ENCODE results near the gene PLB1.

DNA sequence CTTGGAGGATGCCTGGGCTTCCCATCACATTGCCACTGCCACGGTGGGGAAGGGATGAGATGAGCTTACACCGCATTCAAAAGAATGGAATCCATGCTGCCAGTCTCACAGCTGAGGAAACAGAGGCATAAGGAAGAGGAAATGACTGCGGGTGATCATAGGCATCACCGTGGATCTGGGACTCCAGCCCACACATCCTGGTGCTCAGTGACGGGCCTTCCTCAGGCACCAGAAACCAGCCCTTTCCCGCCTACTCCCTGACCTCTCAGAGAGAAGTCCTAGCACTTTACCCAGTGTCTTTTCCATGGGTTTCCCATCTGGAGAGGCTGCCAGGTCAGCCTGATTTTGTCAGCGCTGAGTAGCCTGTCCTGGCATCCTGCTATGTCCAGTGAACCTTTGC is 5.3 kb upstream of the PLB1 start:
- TF ChIP-seq, protein P1, sequence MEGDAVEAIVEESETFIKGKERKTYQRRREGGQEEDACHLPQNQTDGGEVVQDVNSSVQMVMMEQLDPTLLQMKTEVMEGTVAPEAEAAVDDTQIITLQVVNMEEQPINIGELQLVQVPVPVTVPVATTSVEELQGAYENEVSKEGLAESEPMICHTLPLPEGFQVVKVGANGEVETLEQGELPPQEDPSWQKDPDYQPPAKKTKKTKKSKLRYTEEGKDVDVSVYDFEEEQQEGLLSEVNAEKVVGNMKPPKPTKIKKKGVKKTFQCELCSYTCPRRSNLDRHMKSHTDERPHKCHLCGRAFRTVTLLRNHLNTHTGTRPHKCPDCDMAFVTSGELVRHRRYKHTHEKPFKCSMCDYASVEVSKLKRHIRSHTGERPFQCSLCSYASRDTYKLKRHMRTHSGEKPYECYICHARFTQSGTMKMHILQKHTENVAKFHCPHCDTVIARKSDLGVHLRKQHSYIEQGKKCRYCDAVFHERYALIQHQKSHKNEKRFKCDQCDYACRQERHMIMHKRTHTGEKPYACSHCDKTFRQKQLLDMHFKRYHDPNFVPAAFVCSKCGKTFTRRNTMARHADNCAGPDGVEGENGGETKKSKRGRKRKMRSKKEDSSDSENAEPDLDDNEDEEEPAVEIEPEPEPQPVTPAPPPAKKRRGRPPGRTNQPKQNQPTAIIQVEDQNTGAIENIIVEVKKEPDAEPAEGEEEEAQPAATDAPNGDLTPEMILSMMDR (IDR thresholded peaks at IDR 0.05; ENCODE audit: low read length), result no peak
- TF ChIP-seq EZH2 (optimal IDR thresholded peaks at IDR 0.05; ENCODE audit: low read depth, low read length) (no peak), EZH2phosphoT487 (IDR thresholded peaks at IDR 0.05; ENCODE audit: low read length) (no peak)

Measured in MM.1S (cell line).